ENCODE measurements around the gene MPPED2. TPM values are rescaled to one million over a fixed set of nuclear protein-coding genes. Genes with fewer than 3 reads are reported as not detected.

Gene MPPED2
- total and polyA plus RNA-seq, 2 of the 13 experiments (the other 11 are each of a cell fraction or from before 2014, with no cell fraction given), result not detected

DNA sequence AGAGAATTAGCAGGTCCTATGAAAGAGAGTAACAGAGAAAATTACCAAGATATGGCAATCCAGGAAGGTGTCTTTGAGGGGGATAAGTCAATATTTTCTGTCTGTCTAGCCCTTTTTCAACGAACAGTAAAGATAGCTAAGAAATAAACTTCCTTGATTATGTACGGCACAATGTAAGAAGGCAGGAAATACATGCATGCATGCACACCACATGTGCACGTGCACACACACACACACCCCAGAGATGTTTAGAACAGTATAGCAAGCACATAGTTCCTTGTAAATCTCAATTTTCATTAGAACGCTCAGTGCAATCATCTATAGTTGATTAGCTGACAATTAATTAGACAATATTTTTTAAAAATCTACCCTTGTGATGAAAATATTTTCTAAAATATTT is 74.7 kb downstream of the MPPED2 start:
- Histone ChIP-seq H4K20me1 (ENCODE audit: insufficient read depth, low read length) (no peaks in the 10 kb centered on the region), H3K27me3 (ENCODE audit: control insufficient read depth in 1 of 2, insufficient read depth in 2 of 2, low read length in 2 of 2) (no peaks in the 10 kb centered on the region; a peak in 1 of 5 replicates)

More for the DNA sequence above, 74.7 kb downstream of the MPPED2 start:
- Histone ChIP-seq H3K4me1 (ENCODE audit: insufficient read depth, low read length) (no peaks in the 10 kb centered on the region), H3K27ac (ENCODE audit: extremely low read length, insufficient read depth, low read length) (no peak overlapping the region), H3K9me3 (ENCODE audit: low read length) (no peaks in the 10 kb centered on the region), H3K4me2 (ENCODE audit: low read depth, low read length) (no peak overlapping the region), H2AFZ (ENCODE audit: low read length) (no peak overlapping the region), H3K4me3 (replicated peaks in 1 of 3; ENCODE audit: insufficient read depth in 1 of 3, low read depth in 2 of 3, low read length in 3 of 3) (no peak overlapping the region), H3K9ac (ENCODE audit: insufficient read depth, low read depth, low read length) (no peak overlapping the region), H3K36me3 (replicated peaks in 1 of 2; ENCODE audit: control insufficient read depth in 1 of 2, insufficient read depth in 2 of 2, low read length in 2 of 2) (no peaks in the 10 kb centered on the region), H3K79me2 (ENCODE audit: insufficient read depth, low read length) (no peaks in the 10 kb centered on the region)
- BruUV-seq (replicated peaks), result no TSS peak
- DNase-seq (ENCODE audit: low spot score), result no peak
- ATAC-seq, result no peak
- ChIA-PET POLR2A (no interaction called here), CTCF (ENCODE audit: low intra/inter-chr PET ratio, low total read pairs) (no interaction called here)
- TF ChIP-seq CBFB (CRISPR knock-in tag; IDR thresholded peaks at IDR 0.05) (no peak), HDAC1 (CRISPR knock-in tag; IDR thresholded peaks at IDR 0.05) (no peak)
- TF ChIP-seq, protein P1, sequence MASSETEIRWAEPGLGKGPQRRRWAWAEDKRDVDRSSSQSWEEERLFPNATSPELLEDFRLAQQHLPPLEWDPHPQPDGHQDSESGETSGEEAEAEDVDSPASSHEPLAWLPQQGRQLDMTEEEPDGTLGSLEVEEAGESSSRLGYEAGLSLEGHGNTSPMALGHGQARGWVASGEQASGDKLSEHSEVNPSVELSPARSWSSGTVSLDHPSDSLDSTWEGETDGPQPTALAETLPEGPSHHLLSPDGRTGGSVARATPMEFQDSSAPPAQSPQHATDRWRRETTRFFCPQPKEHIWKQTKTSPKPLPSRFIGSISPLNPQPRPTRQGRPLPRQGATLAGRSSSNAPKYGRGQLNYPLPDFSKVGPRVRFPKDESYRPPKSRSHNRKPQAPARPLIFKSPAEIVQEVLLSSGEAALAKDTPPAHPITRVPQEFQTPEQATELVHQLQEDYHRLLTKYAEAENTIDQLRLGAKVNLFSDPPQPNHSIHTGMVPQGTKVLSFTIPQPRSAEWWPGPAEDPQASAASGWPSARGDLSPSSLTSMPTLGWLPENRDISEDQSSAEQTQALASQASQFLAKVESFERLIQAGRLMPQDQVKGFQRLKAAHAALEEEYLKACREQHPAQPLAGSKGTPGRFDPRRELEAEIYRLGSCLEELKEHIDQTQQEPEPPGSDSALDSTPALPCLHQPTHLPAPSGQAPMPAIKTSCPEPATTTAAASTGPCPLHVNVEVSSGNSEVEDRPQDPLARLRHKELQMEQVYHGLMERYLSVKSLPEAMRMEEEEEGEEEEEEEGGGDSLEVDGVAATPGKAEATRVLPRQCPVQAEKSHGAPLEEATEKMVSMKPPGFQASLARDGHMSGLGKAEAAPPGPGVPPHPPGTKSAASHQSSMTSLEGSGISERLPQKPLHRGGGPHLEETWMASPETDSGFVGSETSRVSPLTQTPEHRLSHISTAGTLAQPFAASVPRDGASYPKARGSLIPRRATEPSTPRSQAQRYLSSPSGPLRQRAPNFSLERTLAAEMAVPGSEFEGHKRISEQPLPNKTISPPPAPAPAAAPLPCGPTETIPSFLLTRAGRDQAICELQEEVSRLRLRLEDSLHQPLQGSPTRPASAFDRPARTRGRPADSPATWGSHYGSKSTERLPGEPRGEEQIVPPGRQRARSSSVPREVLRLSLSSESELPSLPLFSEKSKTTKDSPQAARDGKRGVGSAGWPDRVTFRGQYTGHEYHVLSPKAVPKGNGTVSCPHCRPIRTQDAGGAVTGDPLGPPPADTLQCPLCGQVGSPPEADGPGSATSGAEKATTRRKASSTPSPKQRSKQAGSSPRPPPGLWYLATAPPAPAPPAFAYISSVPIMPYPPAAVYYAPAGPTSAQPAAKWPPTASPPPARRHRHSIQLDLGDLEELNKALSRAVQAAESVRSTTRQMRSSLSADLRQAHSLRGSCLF (CRISPR knock-in tag; IDR thresholded peaks at IDR 0.05; ENCODE audit: borderline replicate concordance), result no peak
- in situ Hi-C loops (cut with HindIII; ENCODE audit: extremely low pct_ligation_motif_present, low pct_unique_long_range_greater_than_20kb) (no loop called here), intact Hi-C loops (cut with micrococcal nuclease; ENCODE audit: unreplicated experiment) (no loop called here)
- FAIRE-seq, result no peak
- 45% methylated on average over 4 of the region's 4 CpGs for WGBS (ENCODE audit: low lambda C conversion rate)
